ENCODE results near the gene SNRNP27. TPM values are rescaled to one million over a fixed set of nuclear protein-coding genes. Genes with fewer than 3 reads are reported as not detected.

Gene SNRNP27
- total and polyA plus RNA-seq, 9 of the 15 experiments (the other 6 are each of a cell fraction or from before 2014, with no cell fraction given), result 29.2 to 102 (median 65.7) TPM

DNA sequence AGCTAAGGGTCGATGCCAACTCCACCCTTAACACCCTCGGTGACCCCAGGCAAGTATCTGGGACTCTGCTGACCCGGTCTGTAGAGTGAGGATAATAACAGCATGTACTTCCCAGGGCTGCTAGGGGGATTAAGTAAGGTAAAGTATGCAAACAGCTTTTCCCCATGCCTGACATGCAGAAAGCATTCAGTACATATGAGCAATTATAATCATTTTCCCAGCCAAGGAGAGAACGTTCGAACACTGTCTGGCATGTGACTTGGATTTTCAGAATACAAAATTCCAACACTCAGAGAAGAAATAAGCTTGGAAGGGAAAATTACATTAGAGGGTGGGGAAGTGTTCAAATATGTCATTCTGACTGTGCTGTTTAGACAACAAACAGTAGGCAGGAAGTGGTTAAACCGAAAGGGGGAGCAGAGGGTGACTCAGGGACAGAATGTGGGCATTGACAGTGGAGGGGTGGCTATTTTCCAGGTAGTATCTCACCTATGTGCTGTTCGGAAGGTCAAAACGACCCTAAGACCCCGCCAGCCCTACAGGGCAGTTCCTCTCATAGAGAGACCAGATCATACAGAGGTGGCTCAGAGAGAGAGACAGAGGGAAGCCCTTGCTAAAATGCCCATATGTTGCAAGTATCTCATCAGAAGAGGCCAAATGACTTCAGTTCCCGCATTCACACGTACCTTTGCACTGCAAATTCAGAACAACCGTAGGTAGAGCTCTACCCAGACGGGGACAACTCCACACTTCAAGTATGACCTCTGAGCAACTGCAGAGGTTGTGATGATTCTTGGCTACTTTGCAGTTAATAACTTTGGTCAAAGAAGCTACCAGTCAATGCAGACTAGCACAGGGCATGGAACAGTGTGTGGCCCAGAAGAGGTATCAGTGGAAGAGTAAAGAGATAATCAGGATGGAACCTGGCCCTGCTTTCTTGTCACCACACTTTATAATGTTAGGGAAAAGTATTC is 52.9 kb downstream of the SNRNP27 start (continued):
- TF ChIP-seq, protein P1, sequence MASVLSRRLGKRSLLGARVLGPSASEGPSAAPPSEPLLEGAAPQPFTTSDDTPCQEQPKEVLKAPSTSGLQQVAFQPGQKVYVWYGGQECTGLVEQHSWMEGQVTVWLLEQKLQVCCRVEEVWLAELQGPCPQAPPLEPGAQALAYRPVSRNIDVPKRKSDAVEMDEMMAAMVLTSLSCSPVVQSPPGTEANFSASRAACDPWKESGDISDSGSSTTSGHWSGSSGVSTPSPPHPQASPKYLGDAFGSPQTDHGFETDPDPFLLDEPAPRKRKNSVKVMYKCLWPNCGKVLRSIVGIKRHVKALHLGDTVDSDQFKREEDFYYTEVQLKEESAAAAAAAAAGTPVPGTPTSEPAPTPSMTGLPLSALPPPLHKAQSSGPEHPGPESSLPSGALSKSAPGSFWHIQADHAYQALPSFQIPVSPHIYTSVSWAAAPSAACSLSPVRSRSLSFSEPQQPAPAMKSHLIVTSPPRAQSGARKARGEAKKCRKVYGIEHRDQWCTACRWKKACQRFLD (CRISPR knock-in tag; IDR thresholded peaks at IDR 0.05), result peak; percentile 78; the same call in 1 of the 2 replicates
- TF ChIP-seq BACH1 (tag; IDR thresholded peaks at IDR 0.05), result no peak; the same call in 1 of the 2 replicates
- no peak for TF ChIP-seq ADNP (tag; IDR thresholded peaks at IDR 0.05)
- TF ChIP-seq, protein P2, sequence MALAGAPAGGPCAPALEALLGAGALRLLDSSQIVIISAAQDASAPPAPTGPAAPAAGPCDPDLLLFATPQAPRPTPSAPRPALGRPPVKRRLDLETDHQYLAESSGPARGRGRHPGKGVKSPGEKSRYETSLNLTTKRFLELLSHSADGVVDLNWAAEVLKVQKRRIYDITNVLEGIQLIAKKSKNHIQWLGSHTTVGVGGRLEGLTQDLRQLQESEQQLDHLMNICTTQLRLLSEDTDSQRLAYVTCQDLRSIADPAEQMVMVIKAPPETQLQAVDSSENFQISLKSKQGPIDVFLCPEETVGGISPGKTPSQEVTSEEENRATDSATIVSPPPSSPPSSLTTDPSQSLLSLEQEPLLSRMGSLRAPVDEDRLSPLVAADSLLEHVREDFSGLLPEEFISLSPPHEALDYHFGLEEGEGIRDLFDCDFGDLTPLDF (CRISPR knock-in tag; IDR thresholded peaks at IDR 0.05), result no peak
- TF ChIP-seq MAFK (IDR thresholded peaks at IDR 0.05; ENCODE audit: low read length), result peak; percentile 56
- peak; percentile 64; the same call in 1 of the 2 replicates for TF ChIP-seq MTA1 (IDR thresholded peaks at IDR 0.05; ENCODE audit: borderline replicate concordance)
- TF ChIP-seq NFE2 (IDR thresholded peaks at IDR 0.05; ENCODE audit: low read depth), result peak; percentile 69
- TF ChIP-seq, protein P3, sequence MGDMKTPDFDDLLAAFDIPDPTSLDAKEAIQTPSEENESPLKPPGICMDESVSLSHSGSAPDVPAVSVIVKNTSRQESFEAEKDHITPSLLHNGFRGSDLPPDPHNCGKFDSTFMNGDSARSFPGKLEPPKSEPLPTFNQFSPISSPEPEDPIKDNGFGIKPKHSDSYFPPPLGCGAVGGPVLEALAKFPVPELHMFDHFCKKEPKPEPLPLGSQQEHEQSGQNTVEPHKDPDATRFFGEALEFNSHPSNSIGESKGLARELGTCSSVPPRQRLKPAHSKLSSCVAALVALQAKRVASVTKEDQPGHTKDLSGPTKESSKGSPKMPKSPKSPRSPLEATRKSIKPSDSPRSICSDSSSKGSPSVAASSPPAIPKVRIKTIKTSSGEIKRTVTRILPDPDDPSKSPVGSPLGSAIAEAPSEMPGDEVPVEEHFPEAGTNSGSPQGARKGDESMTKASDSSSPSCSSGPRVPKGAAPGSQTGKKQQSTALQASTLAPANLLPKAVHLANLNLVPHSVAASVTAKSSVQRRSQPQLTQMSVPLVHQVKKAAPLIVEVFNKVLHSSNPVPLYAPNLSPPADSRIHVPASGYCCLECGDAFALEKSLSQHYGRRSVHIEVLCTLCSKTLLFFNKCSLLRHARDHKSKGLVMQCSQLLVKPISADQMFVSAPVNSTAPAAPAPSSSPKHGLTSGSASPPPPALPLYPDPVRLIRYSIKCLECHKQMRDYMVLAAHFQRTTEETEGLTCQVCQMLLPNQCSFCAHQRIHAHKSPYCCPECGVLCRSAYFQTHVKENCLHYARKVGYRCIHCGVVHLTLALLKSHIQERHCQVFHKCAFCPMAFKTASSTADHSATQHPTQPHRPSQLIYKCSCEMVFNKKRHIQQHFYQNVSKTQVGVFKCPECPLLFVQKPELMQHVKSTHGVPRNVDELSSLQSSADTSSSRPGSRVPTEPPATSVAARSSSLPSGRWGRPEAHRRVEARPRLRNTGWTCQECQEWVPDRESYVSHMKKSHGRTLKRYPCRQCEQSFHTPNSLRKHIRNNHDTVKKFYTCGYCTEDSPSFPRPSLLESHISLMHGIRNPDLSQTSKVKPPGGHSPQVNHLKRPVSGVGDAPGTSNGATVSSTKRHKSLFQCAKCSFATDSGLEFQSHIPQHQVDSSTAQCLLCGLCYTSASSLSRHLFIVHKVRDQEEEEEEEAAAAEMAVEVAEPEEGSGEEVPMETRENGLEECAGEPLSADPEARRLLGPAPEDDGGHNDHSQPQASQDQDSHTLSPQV (IDR thresholded peaks at IDR 0.05), result peak; percentile 85
- TF ChIP-seq, protein P4, sequence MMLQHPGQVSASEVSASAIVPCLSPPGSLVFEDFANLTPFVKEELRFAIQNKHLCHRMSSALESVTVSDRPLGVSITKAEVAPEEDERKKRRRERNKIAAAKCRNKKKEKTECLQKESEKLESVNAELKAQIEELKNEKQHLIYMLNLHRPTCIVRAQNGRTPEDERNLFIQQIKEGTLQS (IDR thresholded peaks at IDR 0.05), result peak; percentile 64; the same call in 1 of the 2 replicates
- TF ChIP-seq, protein P4 (CRISPR knock-in tag; conservative IDR thresholded peaks at IDR 0.05), result no peak
- no peak for TF ChIP-seq CHD1 (IDR thresholded peaks at IDR 0.05; ENCODE audit: low read length)
- no peak; the same call in 1 of the 2 replicates for TF ChIP-seq GATAD2B (IDR thresholded peaks at IDR 0.05; ENCODE audit: borderline replicate concordance)
- peak; percentile 79 for TF ChIP-seq SMARCE1 (IDR thresholded peaks at IDR 0.05)
- no peak for TF ChIP-seq HMG20A (CRISPR knock-in tag; conservative IDR thresholded peaks at IDR 0.05)
- TF ChIP-seq ASH1L (IDR thresholded peaks at IDR 0.05; ENCODE audit: borderline replicate concordance, low read depth, partially characterized antibody), result no peak
- TF ChIP-seq HNRNPH1 (optimal IDR thresholded peaks at IDR 0.05; ENCODE audit: low read depth, low read length), result no peak
- TF ChIP-seq SMARCC2 (IDR thresholded peaks at IDR 0.05; ENCODE audit: low read depth), result peak; percentile 31; the same call in 1 of the 2 replicates
- no peak for TF ChIP-seq CREBBP (IDR thresholded peaks at IDR 0.05; ENCODE audit: low read depth, low read length)
- TF ChIP-seq, protein P5, sequence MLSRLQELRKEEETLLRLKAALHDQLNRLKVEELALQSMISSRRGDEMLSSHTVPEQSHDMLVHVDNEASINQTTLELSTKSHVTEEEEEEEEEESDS (CRISPR knock-in tag; IDR thresholded peaks at IDR 0.05), result no peak
